ENCODE measurements around the gene IFNLR1. TPM values are rescaled to one million over a fixed set of nuclear protein-coding genes. Genes with fewer than 3 reads are reported as not detected.

IFNLR1 gene
- total and polyA plus RNA-seq, 9 of the 15 experiments (the other 6 are each of a cell fraction or from before 2014, with no cell fraction given), result not detected

DNA sequence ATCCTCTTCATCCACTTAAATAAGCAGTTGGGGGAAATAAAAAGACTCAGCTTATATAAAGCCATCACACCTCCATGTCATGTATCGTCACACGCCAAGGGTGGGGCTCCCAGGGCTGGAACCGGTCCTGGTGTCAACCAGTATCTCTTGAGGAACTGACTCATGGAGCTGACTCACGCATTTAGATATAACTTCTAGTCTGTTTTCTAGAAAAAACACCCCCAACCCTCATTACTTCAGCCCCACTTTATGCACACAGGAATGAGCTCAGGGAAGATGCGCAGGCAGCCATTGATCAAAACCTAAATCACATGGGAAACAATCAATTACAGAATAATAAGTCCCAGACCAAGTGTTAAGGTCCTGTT lies 37.2 kb downstream of the IFNLR1 start (continued):
- TF ChIP-seq CREB1 (IDR thresholded peaks at IDR 0.05) (no peak), CREB1 (CRISPR knock-in tag; IDR thresholded peaks at IDR 0.05) (no peak), IRF2 (CRISPR knock-in tag; IDR thresholded peaks at IDR 0.05) (no peak), ZNF785 (CRISPR knock-in tag; IDR thresholded peaks at IDR 0.05) (no peak), TCF7L2 (IDR thresholded peaks at IDR 0.05; ENCODE audit: low read depth, low read length) (no peak), SMAD1 (IDR thresholded peaks at IDR 0.05; ENCODE audit: low read depth, low read length, partially characterized antibody) (no peak), CREM (IDR thresholded peaks at IDR 0.05; ENCODE audit: low read depth) (peak; percentile 50), EZH2 (IDR thresholded peaks at IDR 0.05; ENCODE audit: borderline replicate concordance, low read depth, low read length) (no peak), RHOXF2B (CRISPR knock-in tag; conservative IDR thresholded peaks at IDR 0.05) (no peak), DACH1 (IDR thresholded peaks at IDR 0.05; ENCODE audit: partially characterized antibody) (no peak), MTA3 (IDR thresholded peaks at IDR 0.05; ENCODE audit: borderline replicate concordance) (no peak), BRCA1 (IDR thresholded peaks at IDR 0.05) (no peak), BRCA1 (CRISPR knock-in tag; IDR thresholded peaks at IDR 0.05) (no peak), ZNF586 (CRISPR knock-in tag; conservative IDR thresholded peaks at IDR 0.05) (no peak)
- TF ChIP-seq, protein P1, sequence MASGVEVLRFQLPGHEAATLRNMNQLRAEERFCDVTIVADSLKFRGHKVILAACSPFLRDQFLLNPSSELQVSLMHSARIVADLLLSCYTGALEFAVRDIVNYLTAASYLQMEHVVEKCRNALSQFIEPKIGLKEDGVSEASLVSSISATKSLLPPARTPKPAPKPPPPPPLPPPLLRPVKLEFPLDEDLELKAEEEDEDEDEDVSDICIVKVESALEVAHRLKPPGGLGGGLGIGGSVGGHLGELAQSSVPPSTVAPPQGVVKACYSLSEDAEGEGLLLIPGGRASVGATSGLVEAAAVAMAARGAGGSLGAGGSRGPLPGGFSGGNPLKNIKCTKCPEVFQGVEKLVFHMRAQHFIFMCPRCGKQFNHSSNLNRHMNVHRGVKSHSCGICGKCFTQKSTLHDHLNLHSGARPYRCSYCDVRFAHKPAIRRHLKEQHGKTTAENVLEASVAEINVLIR (CRISPR knock-in tag; IDR thresholded peaks at IDR 0.05), result no peak
- TF ChIP-seq, protein P2, sequence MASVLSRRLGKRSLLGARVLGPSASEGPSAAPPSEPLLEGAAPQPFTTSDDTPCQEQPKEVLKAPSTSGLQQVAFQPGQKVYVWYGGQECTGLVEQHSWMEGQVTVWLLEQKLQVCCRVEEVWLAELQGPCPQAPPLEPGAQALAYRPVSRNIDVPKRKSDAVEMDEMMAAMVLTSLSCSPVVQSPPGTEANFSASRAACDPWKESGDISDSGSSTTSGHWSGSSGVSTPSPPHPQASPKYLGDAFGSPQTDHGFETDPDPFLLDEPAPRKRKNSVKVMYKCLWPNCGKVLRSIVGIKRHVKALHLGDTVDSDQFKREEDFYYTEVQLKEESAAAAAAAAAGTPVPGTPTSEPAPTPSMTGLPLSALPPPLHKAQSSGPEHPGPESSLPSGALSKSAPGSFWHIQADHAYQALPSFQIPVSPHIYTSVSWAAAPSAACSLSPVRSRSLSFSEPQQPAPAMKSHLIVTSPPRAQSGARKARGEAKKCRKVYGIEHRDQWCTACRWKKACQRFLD (CRISPR knock-in tag; IDR thresholded peaks at IDR 0.05), result no peak
- TF ChIP-seq, protein P3, sequence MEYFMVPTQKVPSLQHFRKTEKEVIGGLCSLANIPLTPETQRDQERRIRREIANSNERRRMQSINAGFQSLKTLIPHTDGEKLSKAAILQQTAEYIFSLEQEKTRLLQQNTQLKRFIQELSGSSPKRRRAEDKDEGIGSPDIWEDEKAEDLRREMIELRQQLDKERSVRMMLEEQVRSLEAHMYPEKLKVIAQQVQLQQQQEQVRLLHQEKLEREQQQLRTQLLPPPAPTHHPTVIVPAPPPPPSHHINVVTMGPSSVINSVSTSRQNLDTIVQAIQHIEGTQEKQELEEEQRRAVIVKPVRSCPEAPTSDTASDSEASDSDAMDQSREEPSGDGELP (CRISPR knock-in tag; IDR thresholded peaks at IDR 0.05; ENCODE audit: borderline replicate concordance), result no peak
- TF ChIP-seq, protein P4, sequence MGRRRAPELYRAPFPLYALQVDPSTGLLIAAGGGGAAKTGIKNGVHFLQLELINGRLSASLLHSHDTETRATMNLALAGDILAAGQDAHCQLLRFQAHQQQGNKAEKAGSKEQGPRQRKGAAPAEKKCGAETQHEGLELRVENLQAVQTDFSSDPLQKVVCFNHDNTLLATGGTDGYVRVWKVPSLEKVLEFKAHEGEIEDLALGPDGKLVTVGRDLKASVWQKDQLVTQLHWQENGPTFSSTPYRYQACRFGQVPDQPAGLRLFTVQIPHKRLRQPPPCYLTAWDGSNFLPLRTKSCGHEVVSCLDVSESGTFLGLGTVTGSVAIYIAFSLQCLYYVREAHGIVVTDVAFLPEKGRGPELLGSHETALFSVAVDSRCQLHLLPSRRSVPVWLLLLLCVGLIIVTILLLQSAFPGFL (CRISPR knock-in tag; IDR thresholded peaks at IDR 0.05), result no peak
- TF ChIP-seq, protein P5, sequence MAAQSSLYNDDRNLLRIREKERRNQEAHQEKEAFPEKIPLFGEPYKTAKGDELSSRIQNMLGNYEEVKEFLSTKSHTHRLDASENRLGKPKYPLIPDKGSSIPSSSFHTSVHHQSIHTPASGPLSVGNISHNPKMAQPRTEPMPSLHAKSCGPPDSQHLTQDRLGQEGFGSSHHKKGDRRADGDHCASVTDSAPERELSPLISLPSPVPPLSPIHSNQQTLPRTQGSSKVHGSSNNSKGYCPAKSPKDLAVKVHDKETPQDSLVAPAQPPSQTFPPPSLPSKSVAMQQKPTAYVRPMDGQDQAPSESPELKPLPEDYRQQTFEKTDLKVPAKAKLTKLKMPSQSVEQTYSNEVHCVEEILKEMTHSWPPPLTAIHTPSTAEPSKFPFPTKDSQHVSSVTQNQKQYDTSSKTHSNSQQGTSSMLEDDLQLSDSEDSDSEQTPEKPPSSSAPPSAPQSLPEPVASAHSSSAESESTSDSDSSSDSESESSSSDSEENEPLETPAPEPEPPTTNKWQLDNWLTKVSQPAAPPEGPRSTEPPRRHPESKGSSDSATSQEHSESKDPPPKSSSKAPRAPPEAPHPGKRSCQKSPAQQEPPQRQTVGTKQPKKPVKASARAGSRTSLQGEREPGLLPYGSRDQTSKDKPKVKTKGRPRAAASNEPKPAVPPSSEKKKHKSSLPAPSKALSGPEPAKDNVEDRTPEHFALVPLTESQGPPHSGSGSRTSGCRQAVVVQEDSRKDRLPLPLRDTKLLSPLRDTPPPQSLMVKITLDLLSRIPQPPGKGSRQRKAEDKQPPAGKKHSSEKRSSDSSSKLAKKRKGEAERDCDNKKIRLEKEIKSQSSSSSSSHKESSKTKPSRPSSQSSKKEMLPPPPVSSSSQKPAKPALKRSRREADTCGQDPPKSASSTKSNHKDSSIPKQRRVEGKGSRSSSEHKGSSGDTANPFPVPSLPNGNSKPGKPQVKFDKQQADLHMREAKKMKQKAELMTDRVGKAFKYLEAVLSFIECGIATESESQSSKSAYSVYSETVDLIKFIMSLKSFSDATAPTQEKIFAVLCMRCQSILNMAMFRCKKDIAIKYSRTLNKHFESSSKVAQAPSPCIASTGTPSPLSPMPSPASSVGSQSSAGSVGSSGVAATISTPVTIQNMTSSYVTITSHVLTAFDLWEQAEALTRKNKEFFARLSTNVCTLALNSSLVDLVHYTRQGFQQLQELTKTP (IDR thresholded peaks at IDR 0.05; ENCODE audit: low read depth in 1 of 2, partially characterized antibody in 2 of 2), result no peak

All from K562 (cell line).